GM18873 (cell line): ENCODE data around the gene GRB2.
"Not testable (repeated sequence)": the region's sequence is repeated elsewhere in the genome, so short reads cannot be mapped to it uniquely, and the experiment has no call there.

Experiments used
- ATAC-seq: cut with Tn5 transposase; IDR thresholded peaks from one replicate; pipeline ENCODE4 v1.9.1; 2021; ENCODE audit warnings: mild to moderate bottlenecking, moderate library complexity, moderate number of reproducible peaks; ENCODE audit not compliant: unreplicated experiment, low FRiP score

Gene GRB2

GRCh38 chr17:75390982-75391381 is 14.5 kb downstream of the GRB2 start:
- ATAC-seq = no peak

DNA sequence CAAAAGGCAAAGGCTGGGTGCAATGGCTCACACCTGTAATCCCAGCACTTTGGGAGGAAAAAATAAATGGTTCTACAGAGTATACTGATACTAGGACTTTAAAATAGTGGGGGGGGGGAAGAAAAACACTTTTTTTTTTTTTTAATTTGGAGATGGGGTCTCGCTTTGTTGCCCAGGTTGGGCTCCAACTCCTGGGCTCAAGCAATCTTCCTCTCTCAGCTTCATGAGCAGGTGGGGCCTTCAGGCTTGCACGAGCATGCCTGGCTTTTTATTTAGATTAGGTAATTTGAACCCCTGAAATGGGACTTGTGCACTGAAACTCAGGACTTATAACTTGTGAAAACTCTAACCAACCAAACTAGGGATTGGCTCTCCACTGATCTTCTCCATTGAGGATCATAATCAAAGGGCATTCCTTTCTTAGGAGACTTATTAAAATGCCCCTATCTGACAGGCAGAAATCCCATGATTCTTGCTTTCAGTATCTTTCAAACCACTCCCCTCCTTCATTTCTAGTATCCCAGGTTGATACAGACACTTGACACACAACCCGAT is 16.9 kb downstream of the GRB2 start:
- no peak for ATAC-seq

DNA sequence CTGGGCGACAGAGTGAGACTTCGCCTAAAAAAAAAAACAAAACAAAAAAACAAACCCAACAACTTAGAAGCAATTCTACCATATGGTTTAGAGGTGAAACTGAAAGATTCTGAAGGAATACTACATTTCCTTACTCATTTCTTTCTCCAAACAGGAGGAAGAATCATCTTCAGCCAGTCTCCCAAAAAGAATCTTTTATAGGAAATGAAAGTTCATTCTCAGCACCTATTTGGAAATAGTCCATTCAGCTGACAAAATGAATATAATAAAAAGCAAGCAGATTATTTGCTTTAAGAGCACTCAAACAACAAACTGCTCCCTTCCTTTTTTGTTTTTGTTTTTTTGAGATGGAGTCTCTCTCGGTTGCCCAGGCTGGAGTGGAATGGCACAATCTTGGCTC is 17.7 kb downstream of the GRB2 start:
- ATAC-seq = no peak

DNA sequence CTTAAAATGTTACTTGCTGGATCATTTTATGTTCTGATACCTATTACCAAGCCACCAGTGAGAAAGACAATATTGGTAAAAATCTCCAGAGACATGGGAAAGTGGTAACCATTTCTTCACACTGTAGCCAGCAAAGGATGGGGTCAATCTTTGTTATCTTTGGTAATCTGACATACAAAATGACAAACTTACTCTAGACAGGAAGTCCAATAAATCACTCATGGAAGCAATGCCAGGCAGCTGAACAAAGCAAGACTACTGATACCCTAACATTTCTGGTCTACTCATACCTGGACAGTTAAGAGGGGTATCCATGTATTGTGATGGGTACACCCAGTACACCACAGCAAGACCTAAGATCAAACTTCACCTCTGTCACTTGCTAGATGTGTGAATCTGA is 19.0 kb downstream of the GRB2 start:
- ATAC-seq = no peak

DNA sequence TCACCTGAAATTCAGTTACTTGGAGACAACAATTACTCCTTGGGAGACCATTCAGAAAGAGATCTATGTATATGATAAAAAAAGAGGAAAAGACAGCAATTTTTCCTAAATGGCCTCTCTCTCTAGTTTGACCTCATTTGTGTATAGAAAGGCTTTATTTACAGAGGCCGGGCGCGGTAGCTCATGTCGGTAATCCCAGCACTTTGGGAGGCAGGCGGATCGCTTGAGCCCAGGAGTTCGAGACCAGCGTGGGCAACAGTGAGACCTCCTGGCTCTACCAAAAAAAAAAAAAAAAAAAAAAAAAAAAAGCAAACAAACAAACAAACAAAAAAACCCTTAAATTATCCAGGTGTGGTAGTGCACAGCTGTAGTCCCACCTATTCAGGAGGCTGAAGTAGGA is 20.7 kb downstream of the GRB2 start:
- ATAC-seq = no peak

GRCh38 chr17:75383842-75384195 is 21.7 kb downstream of the GRB2 start:
- no peak for ATAC-seq

DNA sequence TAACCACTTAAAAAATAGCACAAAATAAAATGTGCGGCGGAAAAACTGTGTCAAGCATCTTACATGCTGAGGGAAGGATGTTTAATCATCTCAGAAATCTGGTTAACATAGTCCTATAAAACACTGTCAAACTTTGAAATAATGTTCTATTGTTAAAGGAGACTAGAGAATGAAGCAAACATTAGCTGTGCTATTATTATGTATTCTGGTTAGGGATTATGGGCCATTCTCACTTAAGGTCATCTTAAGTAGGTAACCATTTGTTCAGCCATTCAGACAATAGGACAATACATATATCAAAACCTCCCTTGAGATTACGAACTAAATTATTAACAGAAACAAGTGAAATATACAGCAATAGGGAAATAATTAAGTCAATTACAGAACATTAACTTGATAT is 24.7 kb downstream of the GRB2 start:
- no peak for ATAC-seq

DNA sequence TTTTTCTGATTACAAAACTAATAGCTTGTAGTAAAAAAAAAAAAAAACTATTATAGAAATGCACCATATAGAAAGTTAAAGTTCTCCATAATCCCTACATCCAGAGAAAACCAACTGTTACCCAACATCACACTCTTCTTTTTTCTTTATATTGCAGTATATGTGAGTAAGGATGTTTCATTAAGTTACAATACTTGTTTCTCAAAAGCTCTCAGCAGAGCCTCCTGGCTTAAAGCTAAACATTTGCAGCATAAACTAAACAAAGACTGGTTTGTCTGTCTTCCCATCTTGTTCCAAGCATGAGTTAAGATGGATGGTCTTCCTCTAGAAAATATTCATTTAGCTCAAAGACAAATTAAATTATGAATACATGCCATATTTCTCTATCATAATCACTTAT is 25.2 kb downstream of the GRB2 start:
- no peak for ATAC-seq

DNA sequence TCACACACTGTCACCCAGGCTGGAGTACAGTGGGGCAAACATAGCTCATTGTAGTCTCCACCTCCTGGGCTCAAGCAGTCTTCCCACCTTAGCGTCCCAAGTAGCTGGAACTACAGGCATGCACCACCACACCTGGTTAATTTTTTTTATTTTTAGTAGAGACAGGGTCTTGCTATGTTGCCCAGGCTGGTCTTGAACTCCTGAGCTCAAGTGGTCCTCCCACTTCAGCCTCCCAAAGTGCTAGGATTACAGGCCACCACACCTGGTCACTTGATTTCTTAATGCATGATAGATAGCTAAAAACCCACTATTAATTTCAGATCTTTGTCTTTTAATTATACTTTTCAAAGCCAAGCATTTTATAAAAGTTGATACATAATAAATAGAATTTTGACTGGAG is 26.1 kb downstream of the GRB2 start:
- not testable (repeated sequence) for ATAC-seq

DNA sequence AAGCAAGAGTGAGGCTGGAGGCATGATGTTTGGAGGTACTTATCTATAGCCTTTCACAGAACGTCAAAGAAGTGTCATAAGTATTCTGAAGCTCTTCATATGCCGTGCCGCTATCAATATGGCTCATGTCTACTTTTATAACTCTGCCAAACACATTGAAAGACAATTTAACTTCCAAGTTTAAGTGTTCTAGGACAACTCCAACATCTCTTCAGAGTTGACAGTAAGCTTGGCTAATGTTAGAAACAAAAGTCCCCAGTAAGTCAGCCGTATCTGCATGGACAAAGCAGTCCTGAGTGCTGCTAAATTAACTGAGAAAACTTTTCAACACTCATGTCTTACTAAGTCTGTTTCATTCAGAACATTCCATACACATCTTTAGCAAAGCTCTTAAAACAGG is 32.2 kb downstream of the GRB2 start:
- ATAC-seq = no peak

DNA sequence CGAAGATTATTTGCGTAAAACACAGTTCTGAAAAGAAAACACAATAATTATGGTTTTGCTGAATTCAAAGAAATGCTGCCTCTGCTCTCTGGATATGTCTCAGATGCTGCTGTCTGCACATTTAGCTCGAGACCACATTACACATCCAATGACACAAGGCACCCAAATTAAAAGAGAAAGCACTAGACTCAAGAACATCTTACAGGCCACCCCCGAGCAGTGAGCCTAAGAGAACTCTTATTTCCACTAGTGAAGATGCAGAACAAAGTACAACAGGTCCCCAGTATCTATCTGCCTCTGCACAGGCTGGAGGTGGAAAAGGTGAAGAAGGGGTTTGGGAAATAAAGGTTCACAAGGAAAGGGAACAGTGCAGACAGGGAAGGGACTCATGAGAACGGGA is 33.5 kb downstream of the GRB2 start:
- ATAC-seq = no peak

- ATAC-seq = no peak
Observed at GRCh38 chr17:75371339-75371738, 34.1 kb downstream of the GRB2 start.

- ATAC-seq = no peak
Observed at GRCh38 chr17:75370286-75370915, 35.1 kb downstream of the GRB2 start.

- not testable (repeated sequence) for ATAC-seq
Observed at GRCh38 chr17:75367838-75368789, 37.4 kb downstream of the GRB2 start.

DNA sequence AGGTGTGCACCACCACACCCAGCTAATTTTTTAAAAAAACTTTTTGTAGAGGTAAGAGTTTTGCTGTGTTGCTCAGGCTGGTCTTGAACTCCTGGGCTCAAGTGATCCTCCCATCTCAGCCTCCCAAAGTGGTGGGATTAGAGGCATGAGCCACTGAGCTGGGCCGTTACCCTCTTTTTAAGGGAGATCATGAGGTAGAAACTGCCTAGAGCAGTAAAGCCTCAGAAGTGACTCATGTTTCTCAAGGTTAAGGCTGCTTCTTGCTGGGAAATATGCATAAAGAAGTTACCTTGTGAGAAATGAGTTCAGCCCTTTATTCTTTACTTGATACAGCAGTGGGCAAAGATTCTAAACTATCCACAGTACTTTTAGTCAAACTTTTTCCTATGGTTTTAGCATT is 38.2 kb downstream of the GRB2 start:
- ATAC-seq = no peak

- ATAC-seq = no peak
Observed at GRCh38 chr17:75366432-75366831, 39.0 kb downstream of the GRB2 start.

GRCh38 chr17:75365931-75366275 is 39.6 kb downstream of the GRB2 start:
- ATAC-seq = no peak

- no peak for ATAC-seq
Observed at GRCh38 chr17:75365009-75365930, 40.2 kb downstream of the GRB2 start.

DNA sequence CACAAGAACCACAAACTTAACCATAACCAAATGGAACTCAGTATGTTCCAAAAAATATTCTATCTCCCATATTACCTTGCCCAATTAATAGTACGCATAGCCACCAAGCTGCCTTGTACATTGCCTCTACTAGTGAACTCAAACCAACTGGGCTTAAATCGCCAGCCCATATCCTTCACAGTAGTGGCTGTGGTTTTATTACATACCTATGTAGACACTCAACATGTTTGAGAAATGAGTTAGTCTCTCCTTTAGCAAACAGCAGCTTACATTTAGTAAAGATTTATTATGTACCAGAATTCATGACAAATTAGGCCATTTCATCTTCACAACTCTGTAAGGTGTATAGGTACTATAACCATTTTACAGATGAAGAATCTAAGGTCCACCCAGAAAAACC is 41.4 kb downstream of the GRB2 start:
- ATAC-seq = no peak

GRCh38 chr17:75361996-75362395 is 43.5 kb downstream of the GRB2 start:
- ATAC-seq = no peak

DNA sequence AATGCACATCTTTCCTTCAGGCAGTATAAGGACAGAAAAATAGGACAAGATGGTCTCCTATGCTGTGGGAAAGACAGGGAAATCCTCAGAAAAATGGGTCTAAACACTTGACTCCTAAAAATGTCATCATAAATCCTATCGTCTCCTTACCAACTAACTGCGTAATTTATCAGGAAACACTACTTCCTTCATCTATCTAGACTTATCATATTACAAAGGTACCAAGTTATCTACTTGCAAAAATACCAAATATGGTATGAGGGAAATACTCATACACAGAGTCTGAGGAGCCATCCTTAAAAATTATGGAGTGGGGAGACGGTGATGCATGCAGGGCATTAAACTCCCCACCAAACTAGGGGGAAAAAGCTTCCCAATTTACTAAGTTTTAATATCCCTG is 44.1 kb downstream of the GRB2 start:
- ATAC-seq = no peak
